Nephron progenitor cell (in vitro differentiated cells): Measurements from ENCODE around the gene METTL22.

Experiments used
- DNase-seq: peaks from one replicate; pipeline ENCODE4 v3.0.0; 2021
- H3K27ac Mint-ChIP-seq: 2 replicates; pipeline ENCODE4 v1.8.0; 2021; ENCODE audit warnings: mild to moderate bottlenecking, moderate library complexity, mixed read lengths
- H3K27me3 Mint-ChIP-seq: 2 replicates; pipeline ENCODE4 v1.8.0; 2021; ENCODE audit warnings: mild to moderate bottlenecking, low read depth, mixed read lengths; ENCODE audit not compliant: poor library complexity
- H3K36me3 Mint-ChIP-seq: 2 replicates; pipeline ENCODE4 v1.8.0; 2021; ENCODE audit warnings: low read depth, mixed read lengths
- H3K4me1 Mint-ChIP-seq: 2 replicates; pipeline ENCODE4 v1.8.0; 2021; ENCODE audit warnings: mixed read lengths
- H3K4me3 Mint-ChIP-seq: 2 replicates; pipeline ENCODE4 v1.8.0; 2021; ENCODE audit warnings: mild to moderate bottlenecking, moderate library complexity, mixed read lengths
- H3K9me3 Mint-ChIP-seq: 2 replicates; pipeline ENCODE4 v1.8.0; 2021; ENCODE audit warnings: mild to moderate bottlenecking, moderate library complexity, mixed read lengths
- TF ChIP-seq, protein P1 (sequence below): fragments of 200-600 bp; sonication (generic); IDR thresholded peaks from 2 replicates; pipeline ENCODE4 v1.5.0; 2021; ENCODE audit warnings: antibody characterized with exemption

The METTL22 gene

DNA sequence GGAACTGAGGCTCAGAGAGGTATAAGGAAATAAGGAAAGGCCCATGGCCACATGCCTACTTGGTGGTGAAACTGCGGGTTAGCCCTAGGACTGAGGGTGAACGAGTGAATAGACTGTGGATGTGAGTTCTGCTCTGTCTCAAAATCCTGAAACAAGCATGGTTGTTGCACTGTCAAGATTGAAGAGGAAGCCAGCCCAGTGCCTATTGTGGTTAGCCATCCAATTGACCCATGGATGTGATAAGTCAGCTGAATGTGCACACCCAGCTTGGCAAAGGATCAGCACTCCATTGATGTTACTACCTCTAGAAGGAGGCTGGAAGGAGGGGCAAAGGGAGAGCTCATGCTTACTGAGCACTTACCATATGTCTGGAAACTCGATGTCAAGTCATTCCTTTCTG lies 35.6 kb upstream of the METTL22 start:
- Mint-ChIP-seq H3K4me3 (no peak overlapping the region), H3K36me3 (no peaks in the 10 kb centered on the region), H3K4me1 (peaks cover 24% of the 10 kb centered on the region), H3K9me3 (peaks cover 6% of the 10 kb centered on the region), H3K27ac (no peak overlapping the region), H3K27me3 (peaks cover 29% of the 10 kb centered on the region)
- TF ChIP-seq, protein P1, sequence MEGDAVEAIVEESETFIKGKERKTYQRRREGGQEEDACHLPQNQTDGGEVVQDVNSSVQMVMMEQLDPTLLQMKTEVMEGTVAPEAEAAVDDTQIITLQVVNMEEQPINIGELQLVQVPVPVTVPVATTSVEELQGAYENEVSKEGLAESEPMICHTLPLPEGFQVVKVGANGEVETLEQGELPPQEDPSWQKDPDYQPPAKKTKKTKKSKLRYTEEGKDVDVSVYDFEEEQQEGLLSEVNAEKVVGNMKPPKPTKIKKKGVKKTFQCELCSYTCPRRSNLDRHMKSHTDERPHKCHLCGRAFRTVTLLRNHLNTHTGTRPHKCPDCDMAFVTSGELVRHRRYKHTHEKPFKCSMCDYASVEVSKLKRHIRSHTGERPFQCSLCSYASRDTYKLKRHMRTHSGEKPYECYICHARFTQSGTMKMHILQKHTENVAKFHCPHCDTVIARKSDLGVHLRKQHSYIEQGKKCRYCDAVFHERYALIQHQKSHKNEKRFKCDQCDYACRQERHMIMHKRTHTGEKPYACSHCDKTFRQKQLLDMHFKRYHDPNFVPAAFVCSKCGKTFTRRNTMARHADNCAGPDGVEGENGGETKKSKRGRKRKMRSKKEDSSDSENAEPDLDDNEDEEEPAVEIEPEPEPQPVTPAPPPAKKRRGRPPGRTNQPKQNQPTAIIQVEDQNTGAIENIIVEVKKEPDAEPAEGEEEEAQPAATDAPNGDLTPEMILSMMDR: no peak
- no peak for DNase-seq

DNA sequence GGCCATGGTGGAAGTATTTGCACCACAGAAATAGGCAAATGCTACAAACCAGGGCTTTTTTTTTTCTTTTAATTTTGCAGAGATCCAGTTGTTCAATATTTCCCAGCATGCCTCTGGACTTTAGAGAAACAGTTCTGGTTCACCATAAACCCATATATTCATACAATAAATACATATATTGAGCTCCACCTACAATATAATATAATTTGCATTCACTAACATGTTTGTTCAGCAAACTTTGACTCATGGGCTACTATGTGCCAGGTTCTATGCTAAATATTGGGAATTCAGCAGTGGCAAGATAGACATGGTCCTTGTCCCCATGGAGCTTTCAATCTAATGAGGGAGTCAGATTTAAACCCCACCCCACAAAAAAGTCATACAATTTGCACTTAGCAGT lies 34.4 kb upstream of the METTL22 start:
- no peak overlapping the region for H3K27ac Mint-ChIP-seq
- no peak overlapping the region for H3K4me3 Mint-ChIP-seq
- peaks cover 21% of the 10 kb centered on the region for H3K27me3 Mint-ChIP-seq
- TF ChIP-seq, protein P1: no peak
- H3K36me3 Mint-ChIP-seq: no peaks in the 10 kb centered on the region
- no peak for DNase-seq
- peaks cover 18% of the 10 kb centered on the region for H3K4me1 Mint-ChIP-seq
- peaks cover 6% of the 10 kb centered on the region for H3K9me3 Mint-ChIP-seq

DNA sequence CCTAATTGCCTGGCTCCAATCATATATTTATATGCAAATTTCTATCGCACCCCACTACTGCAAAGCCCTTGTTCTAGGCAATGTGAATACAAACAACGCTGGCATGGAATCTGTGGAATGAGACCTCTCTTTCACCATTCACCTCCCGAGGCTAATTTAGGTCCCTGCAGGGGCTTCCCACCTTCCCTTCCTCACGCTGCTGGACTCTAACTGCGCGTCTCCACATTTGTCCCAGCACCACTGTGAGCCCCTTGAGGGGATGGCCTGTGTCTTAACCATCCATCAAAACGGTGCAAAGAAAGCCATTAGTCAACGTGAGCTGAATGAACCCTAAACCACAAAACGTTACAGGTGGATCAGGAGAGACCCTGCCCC lies 32.8 kb upstream of the METTL22 start:
- H3K9me3 Mint-ChIP-seq: peaks cover 6% of the 10 kb centered on the region
- no peaks in the 10 kb centered on the region for H3K36me3 Mint-ChIP-seq
- no peak for DNase-seq
- H3K4me1 Mint-ChIP-seq: peaks cover 10% of the 10 kb centered on the region
- TF ChIP-seq, protein P1: no peak
- H3K27me3 Mint-ChIP-seq: peaks cover 8% of the 10 kb centered on the region
- H3K27ac Mint-ChIP-seq: no peak overlapping the region
- peak overlapping the region; percentile 57 for H3K4me3 Mint-ChIP-seq

DNA sequence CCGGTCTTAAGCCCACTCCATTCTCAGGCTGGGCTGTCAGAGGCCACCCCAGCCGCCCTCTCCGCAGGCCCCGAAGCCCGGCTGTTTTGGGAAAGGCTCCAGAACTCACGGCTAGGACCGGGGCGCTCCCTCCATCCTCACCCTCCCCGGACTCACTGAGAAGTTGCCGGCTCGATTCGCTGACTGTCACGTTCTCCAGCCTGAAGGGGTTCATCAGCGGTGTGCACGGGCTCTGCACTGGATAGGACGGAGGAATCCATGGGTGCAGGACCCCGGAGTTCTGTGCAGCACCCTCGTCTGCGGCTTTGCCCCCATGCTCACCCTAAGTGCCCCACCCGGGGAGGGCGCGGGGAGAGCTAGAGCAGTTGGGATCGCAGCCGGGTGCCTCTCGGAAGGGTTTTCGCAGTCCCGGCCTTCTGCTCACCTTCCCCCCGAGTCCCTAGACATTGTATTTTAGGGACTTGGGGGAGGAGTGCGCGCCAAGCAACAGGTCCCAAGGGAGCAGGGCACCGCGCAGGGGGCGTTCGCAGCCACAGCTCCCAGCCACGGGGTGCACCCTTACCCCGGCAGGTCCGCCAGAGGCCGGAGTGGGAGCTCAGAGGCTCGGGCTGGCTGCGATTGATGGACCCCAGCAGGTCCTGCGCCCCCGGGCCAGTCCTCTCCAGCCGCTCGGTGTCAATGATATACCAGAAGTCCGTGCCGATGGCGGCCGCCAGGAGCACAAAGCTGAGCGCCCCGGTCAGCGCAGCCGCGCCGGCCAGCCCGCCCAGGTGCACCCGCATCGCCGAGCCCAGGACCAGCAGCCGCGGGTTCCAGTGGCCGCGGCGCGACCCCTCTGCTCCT lies 32.2 kb upstream of the METTL22 start:
- H3K9me3 Mint-ChIP-seq: peaks cover 3% of the 10 kb centered on the region
- peak overlapping the region; percentile 57 for H3K4me3 Mint-ChIP-seq
- DNase-seq: peak; percentile 62
- TF ChIP-seq, protein P1: no peak
- H3K27me3 Mint-ChIP-seq: peaks cover 6% of the 10 kb centered on the region
- H3K36me3 Mint-ChIP-seq: no peaks in the 10 kb centered on the region
- peaks cover 10% of the 10 kb centered on the region for H3K4me1 Mint-ChIP-seq
- no peak overlapping the region for H3K27ac Mint-ChIP-seq

DNA sequence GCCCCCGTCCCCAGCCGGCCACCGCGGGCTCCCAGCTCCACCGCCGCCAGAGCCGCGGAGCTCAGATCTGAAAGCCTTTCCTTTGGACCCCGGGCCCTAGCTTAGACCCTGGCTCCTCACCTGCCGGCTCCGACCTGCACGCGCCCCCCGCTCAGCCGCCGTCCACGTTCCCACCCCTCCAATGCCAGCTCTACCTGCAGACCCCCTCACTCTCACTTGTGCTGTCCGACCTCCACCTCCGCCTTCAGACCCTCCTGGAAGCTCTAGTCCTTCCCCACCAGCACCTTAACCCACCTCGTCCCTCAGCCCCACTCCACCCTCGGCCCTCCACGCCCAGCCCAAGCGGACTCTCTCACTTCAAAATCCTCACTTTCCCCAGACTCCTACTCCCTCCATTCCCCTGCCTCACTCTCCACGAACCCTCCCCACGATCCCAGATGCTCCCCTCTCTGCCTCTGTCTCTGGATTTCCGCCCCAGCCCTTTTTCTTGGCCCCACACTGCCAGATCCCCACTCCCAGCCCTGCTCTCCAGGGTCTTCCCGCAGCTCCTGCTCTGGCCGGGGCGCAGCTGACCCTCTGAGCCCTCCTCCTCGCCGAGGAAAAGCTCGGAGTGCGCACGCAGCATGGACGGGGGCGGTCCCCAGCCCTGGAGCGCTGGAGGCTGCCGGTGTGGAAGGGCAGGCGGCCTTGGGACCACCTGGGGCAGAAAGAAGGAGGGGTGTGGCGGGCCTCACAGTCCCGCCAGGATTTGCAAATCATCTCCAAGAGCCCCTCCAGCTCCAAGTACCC lies 31.4 kb upstream of the METTL22 start, which contains the start of gene TMEM114:
Gene TMEM114, minus strand, starts transcription at position 612 of the 789 bp plus-strand sequence. CDS start 673 bp downstream, outside the sequence.
- Mint-ChIP-seq H3K27ac (peak within 1 kb of the TSS; percentile 71), H3K27me3 (peaks cover 3% of the 10 kb centered on the region), H3K4me1 (peaks cover 10% of the 10 kb centered on the region), H3K36me3 (no peaks in the 10 kb centered on the region), H3K4me3 (peak within 1 kb of the TSS; percentile 80), H3K9me3 (peaks cover 3% of the 10 kb centered on the region)
- TF ChIP-seq, protein P1: no peak
- peak; percentile 60 for DNase-seq
